GM12864 (cell line): ENCODE results near the gene TSC1.

Source experiments
- DNase-seq: peaks from one replicate; pipeline ENCODE4 v3.0.0-alpha.2; 2011; ENCODE audit warnings: low read depth
- H3K4me3 ChIP-seq: 2 replicates; pipeline ENCODE4 v1.5.1; 2011; ENCODE audit warnings: mild to moderate bottlenecking, low read depth, low read length, control low read depth
- TF ChIP-seq, protein P1 (sequence below): IDR thresholded peaks from 2 replicates; pipeline ENCODE4 v1.5.1; 2011; ENCODE audit warnings: low read depth, mild to moderate bottlenecking, moderate library complexity, low read length, control low read depth, inconsistent platforms; ENCODE audit errors: missing control alignments

Gene TSC1

DNA sequence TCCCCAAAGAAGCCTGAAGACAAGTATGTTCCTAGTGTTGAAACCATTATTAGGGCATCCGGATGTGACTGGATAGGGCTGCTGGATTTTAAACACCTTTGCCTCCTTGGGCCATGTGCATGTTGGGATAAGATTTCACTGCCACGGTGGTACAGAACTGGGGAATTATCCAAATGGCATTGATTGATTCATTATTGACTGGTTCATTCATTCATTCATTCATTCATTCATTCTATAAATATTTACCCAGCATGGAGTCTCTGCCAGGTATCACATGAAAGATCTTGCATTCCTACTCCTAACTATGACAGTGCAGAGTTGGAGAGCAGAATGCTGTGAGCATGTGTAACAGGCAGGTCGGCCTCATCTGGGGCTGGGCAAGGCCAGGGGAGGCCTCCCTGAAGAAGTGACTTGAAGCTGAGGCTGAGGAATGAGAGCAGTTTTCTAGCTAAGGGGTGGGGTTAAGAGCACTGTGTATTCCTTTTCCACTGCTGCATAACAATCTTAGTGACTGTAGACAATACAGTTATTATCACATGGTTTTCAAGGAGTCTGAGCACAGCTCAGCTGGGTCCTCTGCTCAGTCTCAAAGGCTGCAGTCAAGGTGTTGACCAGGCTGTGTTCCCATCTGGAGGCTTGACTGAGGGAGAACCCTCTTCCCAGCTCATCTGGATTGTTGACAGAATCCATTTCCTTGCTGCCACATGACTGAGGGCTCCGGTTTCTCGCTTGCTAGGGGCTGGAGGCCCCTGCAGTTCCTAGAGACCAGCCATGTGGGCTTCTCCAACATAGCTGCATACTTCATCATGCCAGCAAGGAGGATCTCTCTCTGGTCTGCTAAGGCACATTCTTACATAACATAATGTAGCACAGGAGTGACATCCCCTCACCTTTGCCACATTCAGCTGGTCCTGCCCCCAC, 102.0 kb downstream of the TSC1 start:
- TF ChIP-seq, protein P1, sequence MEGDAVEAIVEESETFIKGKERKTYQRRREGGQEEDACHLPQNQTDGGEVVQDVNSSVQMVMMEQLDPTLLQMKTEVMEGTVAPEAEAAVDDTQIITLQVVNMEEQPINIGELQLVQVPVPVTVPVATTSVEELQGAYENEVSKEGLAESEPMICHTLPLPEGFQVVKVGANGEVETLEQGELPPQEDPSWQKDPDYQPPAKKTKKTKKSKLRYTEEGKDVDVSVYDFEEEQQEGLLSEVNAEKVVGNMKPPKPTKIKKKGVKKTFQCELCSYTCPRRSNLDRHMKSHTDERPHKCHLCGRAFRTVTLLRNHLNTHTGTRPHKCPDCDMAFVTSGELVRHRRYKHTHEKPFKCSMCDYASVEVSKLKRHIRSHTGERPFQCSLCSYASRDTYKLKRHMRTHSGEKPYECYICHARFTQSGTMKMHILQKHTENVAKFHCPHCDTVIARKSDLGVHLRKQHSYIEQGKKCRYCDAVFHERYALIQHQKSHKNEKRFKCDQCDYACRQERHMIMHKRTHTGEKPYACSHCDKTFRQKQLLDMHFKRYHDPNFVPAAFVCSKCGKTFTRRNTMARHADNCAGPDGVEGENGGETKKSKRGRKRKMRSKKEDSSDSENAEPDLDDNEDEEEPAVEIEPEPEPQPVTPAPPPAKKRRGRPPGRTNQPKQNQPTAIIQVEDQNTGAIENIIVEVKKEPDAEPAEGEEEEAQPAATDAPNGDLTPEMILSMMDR: no peak
- no peak overlapping the region for H3K4me3 ChIP-seq
- DNase-seq: no peak
